Keratinocyte (primary cell): ENCODE measurements around the gene TXNL4B.

ENCODE experiments used
- EZH2 ChIP-seq: IDR thresholded peaks from one replicate; pipeline ENCODE4 v1.6.1; 2012; ENCODE audit warnings: inconsistent platforms, mild to moderate bottlenecking, low read length, moderate library complexity
- TF ChIP-seq, protein P1 (sequence below), 3 experiments: IDR thresholded peaks in 1 of 3; conservative IDR thresholded peaks in 1 of 3; optimal IDR thresholded peaks in 1 of 3; 2 replicates in 2 of 3; 3 replicates in 1 of 3; pipeline versions ENCODE3 to v1.5.1; 2011; ENCODE audit warnings: low read length in 3 of 3, mild to moderate bottlenecking in 3 of 3, moderate library complexity in 2 of 3, control low read depth in 1 of 3, inconsistent platforms in 1 of 3; ENCODE audit not compliant: insufficient read depth in 2 of 3; ENCODE audit errors: extremely low read depth in 1 of 3

DNA sequence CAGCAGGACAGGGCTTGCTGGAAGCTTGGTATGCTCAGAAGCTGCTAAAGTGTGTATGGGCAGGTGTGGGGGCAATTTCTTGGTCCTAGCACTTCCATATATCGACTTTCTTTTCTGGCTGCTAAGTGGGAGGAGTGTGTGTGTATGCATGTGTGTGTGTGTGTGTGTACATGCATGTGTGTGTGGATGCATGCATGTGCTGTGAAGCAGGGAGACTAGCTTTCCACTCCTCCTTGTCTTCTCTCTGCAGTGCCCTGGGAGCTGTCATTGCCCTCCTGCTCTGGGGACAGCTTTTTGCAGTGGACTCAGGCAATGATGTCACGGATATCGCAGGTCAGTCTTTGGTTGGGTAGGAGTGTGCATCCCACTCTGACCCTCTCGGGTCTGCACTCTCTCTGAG, 37.5 kb downstream of the TXNL4B start:
- TF ChIP-seq, protein P1, sequence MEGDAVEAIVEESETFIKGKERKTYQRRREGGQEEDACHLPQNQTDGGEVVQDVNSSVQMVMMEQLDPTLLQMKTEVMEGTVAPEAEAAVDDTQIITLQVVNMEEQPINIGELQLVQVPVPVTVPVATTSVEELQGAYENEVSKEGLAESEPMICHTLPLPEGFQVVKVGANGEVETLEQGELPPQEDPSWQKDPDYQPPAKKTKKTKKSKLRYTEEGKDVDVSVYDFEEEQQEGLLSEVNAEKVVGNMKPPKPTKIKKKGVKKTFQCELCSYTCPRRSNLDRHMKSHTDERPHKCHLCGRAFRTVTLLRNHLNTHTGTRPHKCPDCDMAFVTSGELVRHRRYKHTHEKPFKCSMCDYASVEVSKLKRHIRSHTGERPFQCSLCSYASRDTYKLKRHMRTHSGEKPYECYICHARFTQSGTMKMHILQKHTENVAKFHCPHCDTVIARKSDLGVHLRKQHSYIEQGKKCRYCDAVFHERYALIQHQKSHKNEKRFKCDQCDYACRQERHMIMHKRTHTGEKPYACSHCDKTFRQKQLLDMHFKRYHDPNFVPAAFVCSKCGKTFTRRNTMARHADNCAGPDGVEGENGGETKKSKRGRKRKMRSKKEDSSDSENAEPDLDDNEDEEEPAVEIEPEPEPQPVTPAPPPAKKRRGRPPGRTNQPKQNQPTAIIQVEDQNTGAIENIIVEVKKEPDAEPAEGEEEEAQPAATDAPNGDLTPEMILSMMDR (optimal IDR thresholded peaks at IDR 0.05 in 1 of 3, IDR thresholded peaks at IDR 0.05 in 1 of 3, conservative IDR thresholded peaks at IDR 0.05 in 1 of 3; ENCODE audit: extremely low read depth in 1 of 3, insufficient read depth in 2 of 3, low read length in 3 of 3) = no peak
- TF ChIP-seq EZH2 = no peak
